Ovary (tissue), 3 donors: Measurements from ENCODE around the gene LRRC8C.

Experiments
- EP300 ChIP-seq: sonication (generic); formaldehyde crosslinking; IDR thresholded peaks from one replicate; pipeline ENCODE4 v1.6.1; 2017; ENCODE audit warnings: antibody characterized with exemption
- POLR2A ChIP-seq: fragments of 450-650 bp; IDR thresholded peaks from one replicate; pipeline ENCODE4 v1.6.1; 2017; ENCODE audit warnings: antibody characterized with exemption, mild to moderate bottlenecking, moderate library complexity
- TF ChIP-seq, protein P1 (sequence below), 3 donors: fragments of 450-650 bp in 2 of 3; fragments of 200-600 bp in 1 of 3; IDR thresholded peaks; one replicate each; pipeline versions ENCODE4 v1.5.1 to v1.8.0; 2016 to 2022; ENCODE audit warnings: antibody characterized with exemption in 3 of 3, mild to moderate bottlenecking in 1 of 3
- donor health status: DM: no; HTN: no; CAD: no.

DNA sequence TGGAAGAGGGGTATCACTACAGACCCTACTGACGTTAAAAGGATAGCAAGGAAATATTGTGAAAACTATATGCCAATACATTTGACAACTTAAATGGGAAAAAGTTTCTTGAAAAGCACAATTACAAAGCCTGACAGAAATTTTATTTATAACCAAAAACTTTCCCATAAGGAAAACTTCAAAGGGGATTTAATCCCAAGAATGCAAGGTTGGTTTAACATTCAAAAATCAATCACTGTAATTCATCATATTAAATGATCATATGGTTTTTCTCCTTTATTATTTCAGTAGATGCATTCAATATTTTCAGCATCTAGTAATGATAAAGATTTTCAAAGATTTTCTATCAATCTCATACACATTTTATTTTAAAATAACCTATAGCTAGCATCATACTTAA, 13.3 kb downstream of the LRRC8C start:
- TF ChIP-seq POLR2A (no peak), EP300 (no peak)
- TF ChIP-seq, protein P1, sequence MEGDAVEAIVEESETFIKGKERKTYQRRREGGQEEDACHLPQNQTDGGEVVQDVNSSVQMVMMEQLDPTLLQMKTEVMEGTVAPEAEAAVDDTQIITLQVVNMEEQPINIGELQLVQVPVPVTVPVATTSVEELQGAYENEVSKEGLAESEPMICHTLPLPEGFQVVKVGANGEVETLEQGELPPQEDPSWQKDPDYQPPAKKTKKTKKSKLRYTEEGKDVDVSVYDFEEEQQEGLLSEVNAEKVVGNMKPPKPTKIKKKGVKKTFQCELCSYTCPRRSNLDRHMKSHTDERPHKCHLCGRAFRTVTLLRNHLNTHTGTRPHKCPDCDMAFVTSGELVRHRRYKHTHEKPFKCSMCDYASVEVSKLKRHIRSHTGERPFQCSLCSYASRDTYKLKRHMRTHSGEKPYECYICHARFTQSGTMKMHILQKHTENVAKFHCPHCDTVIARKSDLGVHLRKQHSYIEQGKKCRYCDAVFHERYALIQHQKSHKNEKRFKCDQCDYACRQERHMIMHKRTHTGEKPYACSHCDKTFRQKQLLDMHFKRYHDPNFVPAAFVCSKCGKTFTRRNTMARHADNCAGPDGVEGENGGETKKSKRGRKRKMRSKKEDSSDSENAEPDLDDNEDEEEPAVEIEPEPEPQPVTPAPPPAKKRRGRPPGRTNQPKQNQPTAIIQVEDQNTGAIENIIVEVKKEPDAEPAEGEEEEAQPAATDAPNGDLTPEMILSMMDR (IDR thresholded peaks at IDR 0.05), result no peak
